Hepatocyte (in vitro differentiated cells): ENCODE data around the gene JAKMIP1.

Experiments
- CTCF ChIP-seq: fragments of 200-600 bp; sonication (generic); IDR thresholded peaks from 2 replicates; pipeline ENCODE4 v1.5.1; 2016; ENCODE audit warnings: antibody characterized with exemption, mild to moderate bottlenecking; ENCODE audit not compliant: poor library complexity
- EZH2 ChIP-seq: fragments of 200-600 bp; sonication (generic); IDR thresholded peaks from 2 replicates; pipeline ENCODE4 v1.6.1; 2016; ENCODE audit warnings: antibody characterized with exemption, mild to moderate bottlenecking, borderline replicate concordance

GRCh38 chr4:6155996-6156750 lies 44.2 kb downstream of the JAKMIP1 start:
- TF ChIP-seq CTCF, result no peak
- no peak for TF ChIP-seq EZH2
